ENCODE results near the gene CAMKK2. TPM values are rescaled to one million over a fixed set of nuclear protein-coding genes. Genes with fewer than 3 reads are reported as not detected.

CAMKK2 gene
- total RNA-seq, 2 experiments from 2014 or later: 27.6 to 29.1 TPM

DNA sequence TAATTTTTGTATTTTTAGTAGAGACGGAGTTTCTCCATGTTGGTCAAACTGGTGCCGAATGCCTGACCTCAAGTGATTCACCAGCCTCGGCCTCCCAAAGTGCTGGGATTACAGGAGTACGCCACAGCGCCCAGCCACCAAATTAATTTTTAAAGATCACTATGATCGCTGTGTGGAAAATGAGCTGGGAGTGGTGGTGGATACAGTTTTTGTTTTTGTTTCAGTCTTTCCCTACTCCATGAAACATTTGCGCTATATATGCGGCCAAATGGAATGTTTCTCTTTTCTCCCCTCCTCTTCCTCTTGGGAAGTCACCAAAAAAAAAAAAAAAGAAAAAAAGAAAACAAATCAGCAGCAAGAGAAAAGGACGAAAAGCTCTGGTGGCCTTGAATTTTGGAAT, 107.4 kb downstream of the CAMKK2 start:
- Mint-ChIP-seq H3K9me3 (no peaks in the 10 kb centered on the region), H3K4me3 (no peak overlapping the region), H3K27me3 (no peaks in the 10 kb centered on the region), H3K27ac (no peak overlapping the region), H3K36me3 (ENCODE audit: low read depth) (peaks cover 31% of the 10 kb centered on the region), H3K4me1 (no peaks in the 10 kb centered on the region)
- CTCF ChIA-PET: no interaction called here
- POLR2A ChIA-PET: interaction anchor here (0.8 kb wide), 1 partner anchor 22 kb away, joined by 3 read pairs; no protein-coding TSS in a partner anchor
- DNase-seq: no peak

DNA sequence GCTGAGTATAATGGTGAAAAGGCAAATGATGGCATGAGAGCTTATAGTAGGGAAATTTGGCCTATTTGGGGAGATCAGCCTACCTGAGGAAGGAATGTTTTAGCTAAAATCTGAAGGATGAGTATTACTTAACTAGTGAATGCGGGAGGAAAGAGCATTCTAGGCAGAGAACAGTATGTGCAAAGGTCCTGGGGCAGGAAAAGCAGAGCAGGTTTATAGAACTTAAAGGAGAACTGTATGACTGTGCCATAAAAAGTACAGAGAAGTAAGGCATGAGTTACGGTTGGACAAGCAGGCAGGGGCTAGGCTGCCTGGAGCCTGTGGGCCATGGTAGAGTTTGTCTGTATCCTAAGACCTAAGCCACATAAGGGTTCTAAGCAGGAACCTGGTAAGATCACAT, 108.3 kb downstream of the CAMKK2 start:
- no peak overlapping the region for H3K27ac Mint-ChIP-seq

More for the DNA sequence above, 108.3 kb downstream of the CAMKK2 start:
- DNase-seq: no peak
- Mint-ChIP-seq H3K4me3 (no peak overlapping the region), H3K9me3 (no peaks in the 10 kb centered on the region), H3K36me3 (ENCODE audit: low read depth) (peaks cover 37% of the 10 kb centered on the region), H3K27me3 (no peaks in the 10 kb centered on the region), H3K4me1 (no peaks in the 10 kb centered on the region)
- POLR2A ChIA-PET: no interaction called here
- CTCF ChIA-PET: no interaction called here

Other genes with a start within 250 kb of the CAMKK2 start
- gene P2RX7, start 163.8 kb downstream of the CAMKK2 start, total RNA-seq: 10 to 100 TPM; 47.0 to 49.1 TPM
- 100 to 1,000 TPM; 117 to 125 TPM for gene P2RX4, start 86.6 kb downstream of the CAMKK2 start, total RNA-seq
- 100 to 1,000 TPM; 125 to 131 TPM for gene ANAPC5, start 55.7 kb upstream of the CAMKK2 start, total RNA-seq
- gene RNF34, start 103.4 kb upstream of the CAMKK2 start, total RNA-seq: 10 to 100 TPM; 88.2 to 90.1 TPM